ENCODE measurements around the gene SNPH.

- TF ChIP-seq, protein P1, sequence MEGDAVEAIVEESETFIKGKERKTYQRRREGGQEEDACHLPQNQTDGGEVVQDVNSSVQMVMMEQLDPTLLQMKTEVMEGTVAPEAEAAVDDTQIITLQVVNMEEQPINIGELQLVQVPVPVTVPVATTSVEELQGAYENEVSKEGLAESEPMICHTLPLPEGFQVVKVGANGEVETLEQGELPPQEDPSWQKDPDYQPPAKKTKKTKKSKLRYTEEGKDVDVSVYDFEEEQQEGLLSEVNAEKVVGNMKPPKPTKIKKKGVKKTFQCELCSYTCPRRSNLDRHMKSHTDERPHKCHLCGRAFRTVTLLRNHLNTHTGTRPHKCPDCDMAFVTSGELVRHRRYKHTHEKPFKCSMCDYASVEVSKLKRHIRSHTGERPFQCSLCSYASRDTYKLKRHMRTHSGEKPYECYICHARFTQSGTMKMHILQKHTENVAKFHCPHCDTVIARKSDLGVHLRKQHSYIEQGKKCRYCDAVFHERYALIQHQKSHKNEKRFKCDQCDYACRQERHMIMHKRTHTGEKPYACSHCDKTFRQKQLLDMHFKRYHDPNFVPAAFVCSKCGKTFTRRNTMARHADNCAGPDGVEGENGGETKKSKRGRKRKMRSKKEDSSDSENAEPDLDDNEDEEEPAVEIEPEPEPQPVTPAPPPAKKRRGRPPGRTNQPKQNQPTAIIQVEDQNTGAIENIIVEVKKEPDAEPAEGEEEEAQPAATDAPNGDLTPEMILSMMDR (conservative IDR thresholded peaks at IDR 0.05; ENCODE audit: low read depth, low read length), result no peak
- TF ChIP-seq EZH2 (IDR thresholded peaks at IDR 0.05; ENCODE audit: borderline replicate concordance, low read depth, low read length, poor library complexity, severe bottlenecking), result no peak
Observed at GRCh38 chr20:1317545-1318255, 51.6 kb downstream of the SNPH start.

Measured in A673 (cell line).